GM18502 (cell line): ENCODE data around the gene MIEN1.
"Not testable (repeated sequence)": the region's sequence is repeated elsewhere in the genome, so short reads cannot be mapped to it uniquely, and the experiment has no call there.

Source experiments
- ATAC-seq: cut with Tn5 transposase; IDR thresholded peaks from one replicate; pipeline ENCODE4 v1.9.1; 2021; ENCODE audit warnings: mild to moderate bottlenecking; ENCODE audit not compliant: unreplicated experiment, poor library complexity

Gene MIEN1

DNA sequence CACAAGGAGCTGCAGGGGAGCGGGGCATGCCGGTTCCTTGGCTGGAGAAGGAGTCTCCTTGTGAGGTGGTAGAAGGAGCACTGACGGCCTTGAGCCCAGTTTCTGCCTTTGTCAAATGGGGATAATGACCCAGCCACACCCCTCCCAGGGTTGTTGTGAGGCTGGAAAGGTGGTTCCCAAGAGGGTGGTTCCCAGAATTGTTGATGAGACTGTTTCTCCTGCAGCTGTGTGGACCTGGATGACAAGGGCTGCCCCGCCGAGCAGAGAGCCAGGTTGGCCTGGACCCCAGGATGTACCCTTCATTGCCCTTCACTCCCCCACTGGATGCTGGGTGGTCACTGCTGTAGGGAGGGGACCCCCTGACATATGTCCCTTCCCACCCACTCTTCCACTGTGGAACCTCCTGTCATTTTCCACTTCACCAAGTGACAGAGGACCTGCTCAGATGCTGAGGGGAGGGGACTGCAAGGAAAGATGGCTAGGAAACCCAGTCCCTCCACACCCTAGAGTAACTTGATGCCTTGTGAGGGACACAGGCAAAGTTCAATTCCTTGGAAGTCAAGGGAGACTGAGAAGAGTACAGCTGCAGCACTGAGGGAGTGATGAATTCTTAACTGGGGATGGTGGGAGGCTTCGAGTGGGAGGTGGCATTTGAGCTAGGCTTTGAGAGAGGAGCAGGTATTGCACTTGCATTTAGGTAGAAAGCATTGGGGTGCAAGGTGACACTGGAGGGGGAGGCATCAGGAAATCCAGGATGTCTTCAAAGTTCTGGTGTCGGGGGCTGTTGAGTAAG lies 10.6 kb downstream of the MIEN1 start:
- ATAC-seq = no peak

DNA sequence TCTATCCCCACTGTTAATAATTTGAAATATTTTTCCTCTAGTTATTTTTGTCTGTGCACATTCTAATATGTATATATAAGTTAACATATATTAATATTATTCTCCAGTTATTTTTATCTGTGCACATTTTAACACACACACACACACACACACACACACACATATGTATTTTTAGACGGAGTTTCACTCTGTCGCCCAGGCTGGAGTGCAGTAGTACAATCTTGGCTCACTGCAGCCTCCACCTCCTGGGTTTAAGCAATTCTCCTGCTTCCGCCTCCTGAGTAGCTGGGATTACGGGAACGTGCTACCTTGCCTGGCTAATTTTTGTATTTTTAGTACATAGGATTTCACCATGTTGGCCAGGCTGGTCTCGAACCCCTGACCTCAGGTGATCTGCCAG lies 12.7 kb downstream of the MIEN1 start:
- no peak for ATAC-seq

DNA sequence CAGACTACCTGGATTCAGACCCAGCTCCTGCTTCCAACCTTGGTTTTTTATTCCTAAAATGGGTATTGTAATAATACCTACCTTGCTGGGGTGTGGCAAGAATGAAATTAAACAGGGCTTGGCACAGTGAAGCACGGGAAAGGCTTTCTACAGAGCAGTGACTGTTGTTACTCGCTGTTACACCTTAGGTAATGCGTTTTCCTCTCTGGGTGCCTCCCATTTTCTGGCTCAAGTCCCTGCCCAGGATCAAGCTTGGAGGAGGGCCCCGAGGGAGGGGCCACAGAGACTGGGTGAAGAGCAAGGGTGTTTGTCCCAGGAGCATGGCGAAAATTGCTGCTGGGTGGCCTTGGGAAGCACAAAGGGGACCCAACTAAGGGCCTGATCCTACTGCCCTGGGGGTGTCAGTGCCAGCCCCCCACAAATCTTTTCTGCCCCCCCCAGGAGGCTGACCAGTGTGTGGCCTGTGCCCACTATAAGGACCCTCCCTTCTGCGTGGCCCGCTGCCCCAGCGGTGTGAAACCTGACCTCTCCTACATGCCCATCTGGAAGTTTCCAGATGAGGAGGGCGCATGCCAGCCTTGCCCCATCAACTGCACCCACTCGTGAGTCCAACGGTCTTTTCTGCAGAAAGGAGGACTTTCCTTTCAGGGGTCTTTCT lies 13.3 kb downstream of the MIEN1 start:
- ATAC-seq = no peak

DNA sequence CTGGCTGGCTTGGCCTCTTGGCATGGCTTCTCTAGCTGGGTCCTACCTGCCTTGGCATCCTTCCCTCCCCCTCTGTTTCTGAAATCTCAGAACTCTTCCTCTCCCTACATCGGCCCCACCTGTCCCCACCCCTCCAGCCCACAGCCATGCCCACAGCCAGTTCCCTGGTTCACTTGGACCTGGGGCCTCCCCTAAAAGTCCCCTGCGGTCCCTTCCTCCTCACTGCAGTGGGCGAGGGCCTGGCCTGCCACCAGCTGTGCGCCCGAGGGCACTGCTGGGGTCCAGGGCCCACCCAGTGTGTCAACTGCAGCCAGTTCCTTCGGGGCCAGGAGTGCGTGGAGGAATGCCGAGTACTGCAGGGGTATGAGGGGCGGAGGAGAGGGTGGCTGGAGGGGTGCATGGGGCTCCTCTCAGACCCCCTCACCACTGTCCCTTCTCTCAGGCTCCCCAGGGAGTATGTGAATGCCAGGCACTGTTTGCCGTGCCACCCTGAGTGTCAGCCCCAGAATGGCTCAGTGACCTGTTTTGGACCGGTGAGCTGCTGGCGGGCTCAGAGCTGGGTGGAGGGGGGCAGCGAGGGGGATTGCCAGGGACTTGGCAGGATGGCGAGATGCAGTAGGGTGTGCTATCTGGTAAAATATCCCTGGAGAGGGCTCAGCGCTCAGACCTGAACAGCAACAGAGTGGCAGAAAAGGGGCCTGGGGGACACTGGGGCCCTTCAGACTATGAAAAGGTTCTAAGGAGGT lies 14.1 kb downstream of the MIEN1 start:
- no peak for ATAC-seq

DNA sequence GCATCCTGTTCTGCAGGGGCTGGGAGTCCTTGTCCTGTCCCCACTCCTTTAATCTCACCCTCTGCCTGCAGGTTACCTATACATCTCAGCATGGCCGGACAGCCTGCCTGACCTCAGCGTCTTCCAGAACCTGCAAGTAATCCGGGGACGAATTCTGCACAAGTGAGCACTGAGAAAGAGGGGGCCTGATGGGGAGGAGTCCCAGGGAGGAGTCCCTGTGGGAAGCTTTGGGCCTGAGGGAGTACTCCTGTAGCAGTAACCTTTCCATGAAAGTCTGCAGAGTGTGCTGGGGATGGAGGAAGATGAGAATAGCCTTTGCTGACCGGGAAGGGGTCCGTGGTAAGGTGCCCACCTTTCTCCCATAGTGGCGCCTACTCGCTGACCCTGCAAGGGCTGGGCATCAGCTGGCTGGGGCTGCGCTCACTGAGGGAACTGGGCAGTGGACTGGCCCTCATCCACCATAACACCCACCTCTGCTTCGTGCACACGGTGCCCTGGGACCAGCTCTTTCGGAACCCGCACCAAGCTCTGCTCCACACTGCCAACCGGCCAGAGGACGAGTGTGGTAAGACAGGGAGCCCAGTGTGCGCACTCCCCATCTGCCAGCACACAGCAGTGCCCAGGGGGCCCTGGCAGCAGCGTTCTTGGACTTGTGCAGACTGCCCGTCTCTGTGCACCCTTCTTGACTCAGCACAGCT lies 14.8 kb downstream of the MIEN1 start:
- no peak for ATAC-seq

DNA sequence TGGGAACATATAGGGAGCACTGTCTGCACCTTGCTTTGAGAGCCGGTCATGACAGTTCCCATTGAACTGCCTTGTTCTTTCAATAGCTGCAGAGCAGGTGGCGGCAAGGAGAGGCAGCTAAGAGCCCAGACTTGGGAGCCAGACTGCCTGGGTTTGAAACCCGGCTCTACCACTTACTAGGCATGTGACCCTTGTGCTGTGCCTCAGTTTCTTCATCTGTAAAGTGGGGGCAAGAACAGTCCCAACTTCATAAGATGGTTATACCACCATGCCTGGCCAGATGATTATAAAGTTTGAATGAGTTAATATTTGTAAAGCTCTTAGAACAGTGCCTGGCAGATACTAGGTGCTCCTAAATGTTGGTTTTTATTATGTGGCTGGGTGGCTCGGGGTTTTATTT lies 16.1 kb downstream of the MIEN1 start:
- no peak for ATAC-seq

DNA sequence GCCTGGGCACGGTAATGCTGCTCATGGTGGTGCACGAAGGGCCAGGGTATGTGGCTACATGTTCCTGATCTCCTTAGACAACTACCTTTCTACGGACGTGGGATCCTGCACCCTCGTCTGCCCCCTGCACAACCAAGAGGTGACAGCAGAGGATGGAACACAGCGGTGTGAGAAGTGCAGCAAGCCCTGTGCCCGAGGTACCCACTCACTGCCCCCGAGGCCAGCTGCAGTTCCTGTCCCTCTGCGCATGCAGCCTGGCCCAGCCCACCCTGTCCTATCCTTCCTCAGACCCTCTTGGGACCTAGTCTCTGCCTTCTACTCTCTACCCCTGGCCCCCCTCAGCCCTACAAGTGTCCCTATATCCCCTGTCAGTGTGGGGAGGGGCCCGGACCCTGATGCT lies 18.5 kb downstream of the MIEN1 start:
- ATAC-seq = no peak

DNA sequence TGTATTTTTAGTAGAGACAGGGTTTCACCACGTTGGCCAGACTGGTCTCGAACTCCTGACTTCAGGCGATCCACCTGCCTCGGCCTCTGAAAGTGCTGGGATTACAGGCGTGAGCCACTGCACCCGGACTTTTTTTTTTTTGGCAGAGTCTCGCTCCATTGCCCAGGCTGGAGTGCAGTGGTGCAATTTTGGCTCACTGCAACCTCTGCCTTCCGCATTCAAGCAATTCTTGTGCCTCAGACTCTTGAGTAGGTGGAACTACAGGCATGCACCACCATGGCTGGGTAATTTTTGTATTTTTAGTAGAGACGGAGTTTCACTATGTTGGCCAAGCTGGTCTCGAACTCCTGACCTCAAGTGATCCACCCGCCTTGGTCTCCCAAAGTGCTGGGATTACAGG lies 19.3 kb downstream of the MIEN1 start:
- ATAC-seq = not testable (repeated sequence)

DNA sequence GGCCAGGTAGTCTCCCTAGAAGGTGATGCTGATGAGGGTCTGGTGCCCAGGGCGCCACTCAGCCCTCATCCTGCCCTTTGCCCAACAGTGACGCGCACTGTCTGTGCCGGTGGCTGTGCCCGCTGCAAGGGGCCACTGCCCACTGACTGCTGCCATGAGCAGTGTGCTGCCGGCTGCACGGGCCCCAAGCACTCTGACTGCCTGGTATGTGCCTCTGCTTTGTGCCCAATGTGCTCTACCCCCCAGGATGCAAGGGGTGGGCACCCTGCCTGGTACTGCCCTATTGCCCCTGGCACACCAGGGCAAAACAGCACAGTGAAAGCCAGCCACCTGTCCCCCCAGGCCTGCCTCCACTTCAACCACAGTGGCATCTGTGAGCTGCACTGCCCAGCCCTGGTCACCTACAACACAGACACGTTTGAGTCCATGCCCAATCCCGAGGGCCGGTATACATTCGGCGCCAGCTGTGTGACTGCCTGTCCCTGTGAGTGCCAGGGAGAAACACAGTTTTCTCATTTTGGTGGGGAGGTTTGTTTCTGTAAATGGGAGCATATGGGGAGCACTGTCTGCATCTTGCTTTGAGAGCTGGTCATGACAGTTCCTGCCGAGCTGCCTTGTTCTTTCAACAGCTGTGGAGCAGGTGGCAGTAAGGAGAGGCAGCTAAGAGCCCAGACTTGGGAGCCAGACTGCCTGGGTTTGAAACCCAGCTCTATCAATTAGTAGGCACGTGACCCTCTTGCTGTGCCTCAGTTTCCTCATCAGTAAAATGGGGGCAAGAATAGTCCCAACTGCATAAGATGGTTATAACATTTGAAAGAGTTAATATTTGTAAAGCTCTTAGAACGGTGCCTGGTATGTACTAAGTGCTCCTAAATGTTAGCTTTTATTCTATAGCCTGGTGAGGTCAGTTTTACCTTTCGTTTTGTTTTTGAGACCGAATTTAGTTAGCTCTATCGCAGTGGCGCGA lies 20.1 kb downstream of the MIEN1 start:
- no peak for ATAC-seq

DNA sequence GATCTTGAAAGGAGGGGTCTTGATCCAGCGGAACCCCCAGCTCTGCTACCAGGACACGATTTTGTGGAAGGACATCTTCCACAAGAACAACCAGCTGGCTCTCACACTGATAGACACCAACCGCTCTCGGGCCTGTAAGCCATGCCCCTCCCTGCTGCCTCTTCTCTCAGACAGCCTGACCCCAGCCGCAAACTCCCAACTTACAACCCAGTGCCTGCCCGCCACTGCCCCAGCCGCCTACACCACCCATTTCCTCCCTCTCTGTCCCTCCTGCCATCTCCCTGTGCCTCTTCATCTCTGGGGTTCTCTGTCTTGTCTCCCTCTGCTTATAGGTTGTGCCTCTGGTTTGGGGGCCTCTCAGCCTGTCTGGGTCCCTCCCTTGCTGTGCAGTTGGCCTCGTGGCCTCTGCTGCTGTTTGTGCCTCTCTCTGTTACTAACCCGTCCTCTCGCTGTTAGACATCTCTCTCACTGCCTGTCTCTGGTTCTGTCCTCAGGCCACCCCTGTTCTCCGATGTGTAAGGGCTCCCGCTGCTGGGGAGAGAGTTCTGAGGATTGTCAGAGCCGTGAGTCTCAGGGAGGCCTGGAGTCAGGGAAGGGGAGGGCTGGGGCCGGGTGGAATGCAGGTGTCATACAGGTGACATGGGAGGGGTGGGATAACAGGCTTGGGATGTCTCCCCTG lies 20.9 kb downstream of the MIEN1 start:
- no peak for ATAC-seq

DNA sequence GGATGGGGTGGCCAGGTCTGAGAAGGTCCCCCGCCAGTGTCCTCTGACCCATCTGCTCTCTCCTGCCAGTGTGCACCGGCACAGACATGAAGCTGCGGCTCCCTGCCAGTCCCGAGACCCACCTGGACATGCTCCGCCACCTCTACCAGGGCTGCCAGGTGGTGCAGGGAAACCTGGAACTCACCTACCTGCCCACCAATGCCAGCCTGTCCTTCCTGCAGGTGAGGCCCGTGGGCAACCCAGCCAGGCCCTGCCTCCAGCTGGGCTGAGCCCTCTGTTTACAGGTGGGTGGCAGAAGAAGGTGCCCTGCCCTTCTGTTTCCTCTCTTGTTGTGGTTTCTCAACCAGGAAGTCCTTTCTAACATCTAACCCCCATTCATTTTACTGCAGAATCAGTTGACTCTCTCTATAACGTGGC lies 23.4 kb downstream of the MIEN1 start:
- no peak for ATAC-seq

DNA sequence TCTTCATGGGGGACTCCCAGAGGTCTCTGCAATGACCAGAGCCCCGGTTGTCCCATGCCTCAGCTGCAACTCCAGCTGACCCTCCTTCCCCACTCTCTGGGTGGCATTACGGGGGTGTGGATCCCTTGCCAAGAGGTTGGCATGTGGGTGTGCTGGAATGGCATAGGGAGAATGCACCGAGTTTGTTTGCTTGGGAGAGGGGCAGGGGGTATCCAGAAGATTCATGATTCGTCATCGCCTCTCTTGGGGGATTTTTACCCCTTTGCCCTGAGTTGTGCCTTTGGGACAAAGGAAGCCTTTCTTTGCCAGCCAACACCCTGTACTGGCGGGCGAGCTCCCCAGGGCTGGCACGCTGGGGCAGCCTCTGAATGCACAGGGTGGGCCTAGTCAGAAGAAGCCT lies 23.9 kb downstream of the MIEN1 start:
- ATAC-seq = no peak

DNA sequence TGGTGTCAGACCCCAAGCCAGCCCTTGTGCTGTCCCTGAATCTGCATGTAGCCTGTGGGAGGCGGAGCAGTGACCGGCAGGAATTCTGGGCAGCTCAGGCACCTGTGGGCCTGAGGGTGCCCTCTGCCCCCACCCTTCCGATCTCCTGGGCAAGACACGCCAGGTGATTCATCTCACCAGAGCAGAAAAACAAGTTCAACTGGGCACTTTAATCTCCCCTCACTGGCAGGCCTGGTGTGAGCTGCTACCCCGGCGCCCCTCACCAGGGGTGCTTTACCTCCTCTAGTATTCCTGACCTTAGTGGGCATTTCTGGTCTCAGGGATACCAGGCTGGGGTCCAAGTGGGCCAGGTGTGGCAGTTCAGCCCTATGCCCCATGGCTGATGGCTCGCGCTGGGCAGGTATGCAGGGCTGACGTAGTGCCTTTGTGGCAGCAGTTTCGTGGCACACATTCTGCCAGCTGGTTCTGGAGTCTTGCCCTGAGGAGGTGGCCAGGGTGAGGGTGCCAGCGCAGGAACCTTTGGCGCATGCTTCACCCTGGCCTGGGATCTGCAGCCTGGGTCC lies 24.5 kb downstream of the MIEN1 start:
- ATAC-seq = no peak

DNA sequence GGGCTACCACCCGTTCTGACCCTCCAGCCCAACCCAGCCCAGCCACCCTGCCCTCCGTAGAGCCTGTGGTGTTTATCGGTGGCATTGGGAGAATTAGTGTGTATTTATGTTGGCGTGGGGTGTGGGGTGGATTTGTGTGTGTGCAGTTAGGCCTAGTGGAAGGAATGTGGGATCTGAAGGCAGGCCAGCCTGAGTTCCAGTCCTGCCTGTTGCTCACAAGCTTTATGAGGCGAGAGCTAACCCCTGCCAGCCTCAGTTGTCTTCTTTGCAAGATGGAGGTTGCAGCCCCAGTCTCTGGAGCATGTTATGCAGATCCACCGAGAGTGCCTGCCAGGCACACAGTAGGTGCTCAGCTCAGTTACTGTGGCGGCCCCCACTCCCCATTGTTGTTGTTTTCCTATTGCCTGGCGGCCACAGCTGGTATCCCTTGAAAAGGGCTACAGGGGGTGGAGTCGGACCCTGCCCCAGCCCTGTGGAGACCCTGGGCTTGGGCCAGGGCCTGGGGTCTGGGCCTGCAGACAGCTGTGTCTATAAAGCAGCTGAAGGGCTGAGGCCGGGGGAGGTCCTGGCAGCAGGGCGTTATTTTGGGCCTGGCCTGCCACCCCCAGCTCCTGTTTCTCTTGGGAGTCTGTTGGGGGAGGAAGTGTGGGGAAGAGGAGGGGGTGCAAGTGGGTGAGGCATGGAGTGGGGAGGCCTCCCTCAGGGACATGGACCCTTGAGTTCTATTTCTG lies 25.3 kb downstream of the MIEN1 start:
- no peak for ATAC-seq

DNA sequence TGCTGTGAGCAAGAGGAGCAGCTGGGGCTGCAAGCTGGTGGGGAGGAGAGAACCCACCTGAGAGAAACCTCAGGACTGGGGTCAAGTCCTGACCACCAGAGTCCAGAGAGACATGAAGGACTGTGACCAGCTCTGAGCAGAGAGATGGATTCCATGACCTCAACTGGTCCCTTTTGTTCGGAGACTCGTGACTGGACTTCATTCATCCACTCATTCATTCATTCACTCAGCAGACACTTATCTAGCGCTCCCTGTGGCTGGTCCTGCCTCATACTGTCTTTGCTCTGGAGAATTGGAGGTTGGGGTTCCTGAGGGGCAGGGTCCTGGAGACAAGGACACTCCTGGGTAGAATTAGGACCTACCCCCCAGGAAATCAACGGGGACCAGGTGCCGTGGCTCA lies 26.4 kb downstream of the MIEN1 start:
- no peak for ATAC-seq

DNA sequence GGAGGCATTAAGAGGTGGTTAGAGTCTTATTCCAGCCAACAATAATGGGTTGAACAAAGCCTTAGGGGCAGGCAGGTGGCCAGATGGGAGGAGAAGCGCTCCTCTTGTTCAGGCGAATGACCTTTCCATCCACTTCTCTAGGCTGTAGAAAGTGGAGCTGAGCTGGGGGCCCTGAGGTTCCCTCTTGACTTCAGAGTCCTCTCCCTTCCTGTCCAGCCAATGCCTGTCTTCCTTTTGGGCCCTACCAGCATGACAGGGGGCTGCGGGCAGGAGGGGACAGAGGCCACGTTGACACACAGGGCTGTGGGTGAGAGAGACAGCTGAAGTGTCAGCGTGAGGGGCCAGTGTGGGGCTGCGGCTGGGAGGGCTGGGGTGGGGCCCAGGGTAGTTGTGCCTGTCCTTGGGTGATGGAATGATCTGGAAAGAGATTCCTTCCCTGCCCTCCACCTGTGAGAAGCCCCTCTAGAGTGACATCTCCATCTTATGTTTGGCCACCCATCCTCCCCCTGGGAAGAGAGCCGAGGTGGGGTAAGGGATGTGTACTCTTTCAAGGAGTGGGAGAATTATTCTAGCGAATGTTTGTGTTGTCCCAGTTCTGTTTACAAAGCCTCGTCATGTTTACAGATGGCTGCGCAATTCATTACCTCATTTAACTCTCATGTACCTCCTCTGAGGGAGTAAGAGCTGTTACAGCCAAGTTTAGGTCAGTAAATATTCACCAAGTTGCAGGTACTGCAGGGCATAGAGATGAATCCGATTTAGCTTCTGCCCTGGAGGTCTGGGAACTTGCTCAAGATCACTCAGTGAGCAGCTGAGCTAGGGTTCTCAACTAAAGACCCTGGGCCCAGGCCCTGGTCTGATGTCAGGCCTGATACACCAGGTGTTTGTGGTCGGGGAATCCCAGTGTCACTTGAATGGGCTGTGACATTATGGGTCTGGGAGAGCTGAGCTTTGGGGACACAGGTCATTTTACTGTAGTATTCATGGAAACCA lies 27.1 kb downstream of the MIEN1 start:
- ATAC-seq = no peak
